Tibial artery (tissue), 4 donors: Measurements from ENCODE around the gene VPS13A.

ENCODE experiments used
- DNase-seq, 2 donors: peaks; one replicate each; pipeline ENCODE4 v3.0.0-alpha.2; 2019
- H3K27ac ChIP-seq, 2 donors: fragments of 200-600 bp; sonication (generic) in 1 of 2; 1 replicate in 1 of 2; 2 replicates in 1 of 2; pipeline ENCODE4 v1.5.1; 2018 to 2019; ENCODE audit warnings: mild to moderate bottlenecking in 1 of 2
- H3K27me3 ChIP-seq, 2 donors: fragments of 200-600 bp; sonication (generic) in 1 of 2; one replicate each; pipeline versions ENCODE4 v1.5.1 to v1.6.0; 2016 to 2019
- H3K36me3 ChIP-seq, 3 donors: fragments of 200-600 bp; sonication (generic) in 2 of 3; one replicate each; pipeline ENCODE4 v1.5.1; 2016 to 2019; ENCODE audit warnings: mild to moderate bottlenecking in 2 of 3
- H3K4me1 ChIP-seq, 4 donors: fragments of 200-600 bp; sonication (generic) in 2 of 4; 1 replicate in 3 of 4; 2 replicates in 1 of 4; pipeline ENCODE4 v1.5.1; 2016 to 2019
- H3K4me3 ChIP-seq, 2 donors: fragments of 200-600 bp; sonication (generic) in 1 of 2; 1 replicate in 1 of 2; 2 replicates in 1 of 2; pipeline ENCODE4 v1.5.1; 2018 to 2019; ENCODE audit warnings: mild to moderate bottlenecking in 2 of 2
- H3K9me3 ChIP-seq, 3 donors: fragments of 200-600 bp; sonication (generic) in 1 of 3; one replicate each; pipeline ENCODE4 v1.5.1; 2016 to 2019
- CTCF ChIP-seq, 2 experiments: fragments of 200-600 bp in 1 of 2; fragments of 450-650 bp in 1 of 2; IDR thresholded peaks; one replicate each; pipeline ENCODE4 v1.5.1; 2017 to 2019; ENCODE audit warnings: antibody characterized with exemption in 2 of 2, mild to moderate bottlenecking in 1 of 2, moderate library complexity in 1 of 2
- intact Hi-C: fragments of 100-400 bp; cut with DNase I; formaldehyde crosslinking; loops from one replicate; pipeline ENCODE4 v1.15.0; 2023; ENCODE audit warnings: low total_unique reads

Gene VPS13A

GRCh38 chr9:77293949-77294348, 116.6 kb downstream of the VPS13A start:
- H3K9me3 ChIP-seq: no peaks in the 10 kb centered on the region
- no peaks in the 10 kb centered on the region for H3K27me3 ChIP-seq
- no peak for DNase-seq
- H3K4me1 ChIP-seq: peaks cover 0 to 9% (median 0%) of the 10 kb centered on the region in 4 donors
- no peak overlapping the region for H3K27ac ChIP-seq
- peaks cover 0 to 6% (median 0%) of the 10 kb centered on the region in 3 donors for H3K36me3 ChIP-seq
- no peak overlapping the region for H3K4me3 ChIP-seq
- intact Hi-C loops: no loop called here
- TF ChIP-seq CTCF (IDR thresholded peaks at IDR 0.05): no peak

GRCh38 chr9:77304543-77304942, 127.2 kb downstream of the VPS13A start:
- no peak for TF ChIP-seq CTCF (IDR thresholded peaks at IDR 0.05)
- no peak for DNase-seq
- peaks cover 5 to 10% (median 9%) of the 10 kb centered on the region in 3 donors for H3K36me3 ChIP-seq

GRCh38 chr9:77305622-77306400, 128.5 kb downstream of the VPS13A start:
- Histone ChIP-seq H3K27me3 (no peaks in the 10 kb centered on the region), H3K36me3 (peaks cover under 1 to 8% (median 7%) of the 10 kb centered on the region in 3 donors), H3K27ac (no peak overlapping the region), H3K4me3 (no peak overlapping the region), H3K9me3 (no peaks in the 10 kb centered on the region), H3K4me1 (no peaks in the 10 kb centered on the region)
- intact Hi-C loops: no loop called here
- no peak for DNase-seq
- no peak for TF ChIP-seq CTCF (IDR thresholded peaks at IDR 0.05)

More at GRCh38 chr9:77304543-77304942, 127.2 kb downstream of the VPS13A start:
- Histone ChIP-seq H3K9me3 (no peaks in the 10 kb centered on the region), H3K27me3 (no peaks in the 10 kb centered on the region), H3K4me3 (no peak overlapping the region), H3K4me1 (no peaks in the 10 kb centered on the region), H3K27ac (no peak overlapping the region)
- intact Hi-C loops: no loop called here

- TF ChIP-seq CTCF (IDR thresholded peaks at IDR 0.05): no peak
- Histone ChIP-seq H3K4me3 (no peak overlapping the region), H3K27ac (no peak overlapping the region), H3K4me1 (no peaks in the 10 kb centered on the region), H3K27me3 (no peaks in the 10 kb centered on the region), H3K36me3 (peaks cover 11 to 13% (median 12%) of the 10 kb centered on the region in 3 donors), H3K9me3 (no peaks in the 10 kb centered on the region)
- intact Hi-C loops: no loop called here
- no peak for DNase-seq
Observed at GRCh38 chr9:77307166-77307565, 129.8 kb downstream of the VPS13A start.

- DNase-seq: no peak
Observed at GRCh38 chr9:77316058-77316457, 138.7 kb downstream of the VPS13A start.

More at GRCh38 chr9:77316058-77316457, 138.7 kb downstream of the VPS13A start:
- H3K4me1 ChIP-seq: no peaks in the 10 kb centered on the region
- TF ChIP-seq CTCF (IDR thresholded peaks at IDR 0.05): no peak
- H3K4me3 ChIP-seq: no peak overlapping the region
- intact Hi-C loops: no loop called here
- no peaks in the 10 kb centered on the region for H3K27me3 ChIP-seq
- no peak overlapping the region for H3K27ac ChIP-seq
- no peaks in the 10 kb centered on the region for H3K9me3 ChIP-seq
- H3K36me3 ChIP-seq: peaks cover 5 to 38% (median 9%) of the 10 kb centered on the region in 3 donors
